HCT116 (cell line): Measurements from ENCODE around the gene MEGF6. TPM values are rescaled to one million over a fixed set of nuclear protein-coding genes. Genes with fewer than 3 reads are reported as not detected.

ENCODE experiments used
- ATAC-seq: fragments of 200-7000 bp; cut with Tn5 transposase; 2 replicates; pipeline ENCODE4 v1.9.1; 2020; ENCODE audit warnings: mild to moderate bottlenecking, moderate library complexity
- BruUV-seq: library from RNA; stranded (reverse); fragments of 400-500 nt; replicated peaks from 2 replicates; lab custom pipeline; 2021; lab: Mats Ljungman, UMichigan
- CTCF ChIA-PET: fragments of 300-600 bp; sonication (Branson Sonifier 250); formaldehyde crosslinking; loops from one replicate; lab custom pipeline; 2021; ENCODE audit warnings: antibody characterized with exemption; lab: Charles Lee
- POLR2A ChIA-PET: fragments of 300-600, 350-600 bp; sonication (Branson Sonifier 250); formaldehyde crosslinking; loops from one replicate; lab custom pipeline; 2021; ENCODE audit warnings: antibody characterized with exemption; lab: Charles Lee
- RAD21 ChIA-PET, 2 experiments: fragments of 300-600 bp; sonication (Branson Sonifier 250); formaldehyde crosslinking; loops; one replicate each; lab custom pipeline; 2023; ENCODE audit warnings: low total read pairs in 2 of 2; ENCODE audit not compliant: uncharacterized antibody in 2 of 2, unreplicated experiment in 2 of 2, low non-redundant PET in 1 of 2; lab: Charles Lee
- DNase-seq: peaks from one replicate; pipeline ENCODE4 v3.0.0-alpha.2; 2010; ENCODE audit warnings: low read depth, low spot score
- H2AFZ ChIP-seq: fragments of 200-600 bp; shearing (Covaris generic), sonication (generic); 2 replicates; pipeline ENCODE4 v1.6.1; 2017; ENCODE audit warnings: low read depth, mixed run types, mixed read lengths, antibody characterized with exemption, low read length; ENCODE audit not compliant: poor library complexity, severe bottlenecking
- H3K27ac ChIP-seq: 2 replicates; pipeline ENCODE4 v1.5.1; 2012; ENCODE audit warnings: low read depth, low read length
- H3K27me3 ChIP-seq: fragments of 200-600 bp; sonication (generic); 2 replicates; pipeline ENCODE4 v1.6.1; 2016; ENCODE audit warnings: mixed run types, low read length, mixed read lengths; ENCODE audit not compliant: insufficient read depth
- H3K36me3 ChIP-seq, 2 experiments: fragments of 200-500 bp in 1 of 2; fragments of 200-600 bp in 1 of 2; sonication (Bioruptor generic) in 1 of 2; sonication (generic) in 1 of 2; 2 replicates each; pipeline versions ENCODE4 v1.5.1 to v1.6.1; 2014 to 2016; ENCODE audit warnings: low read length in 2 of 2, inconsistent platforms in 1 of 2, mixed read lengths in 1 of 2, mixed run types in 1 of 2; ENCODE audit not compliant: insufficient read depth in 2 of 2, control insufficient read depth in 1 of 2
- H3K4me1 ChIP-seq, 2 experiments: fragments of 200-600 bp in 1 of 2; sonication (generic) in 1 of 2; 2 replicates each; pipeline versions ENCODE4 v1.5.1 to v1.6.1; 2012 to 2017; ENCODE audit warnings: low read length in 2 of 2, inconsistent platforms in 1 of 2, mild to moderate bottlenecking in 1 of 2, mixed read lengths in 1 of 2, mixed run types in 1 of 2, moderate library complexity in 1 of 2; ENCODE audit not compliant: insufficient read depth in 2 of 2, control insufficient read depth in 1 of 2
- H3K4me2 ChIP-seq: fragments of 200-600 bp; sonication (generic); 2 replicates; pipeline ENCODE4 v1.6.1; 2017; ENCODE audit warnings: mixed run types, low read length, mixed read lengths
- H3K4me3 ChIP-seq, 2 experiments: fragments of 200-600 bp in 1 of 2; sonication (generic) in 1 of 2; replicated peaks in 1 of 2; 2 replicates each; pipeline ENCODE4 v1.5.1; 2011 to 2016; ENCODE audit warnings: low read length in 2 of 2, control low read depth in 1 of 2, low read depth in 1 of 2, mild to moderate bottlenecking in 1 of 2, mixed read lengths in 1 of 2, mixed run types in 1 of 2
- H3K79me2 ChIP-seq: fragments of 200-600 bp; sonication (generic); 2 replicates; pipeline ENCODE4 v1.6.1; 2017; ENCODE audit warnings: mild to moderate bottlenecking, mixed run types, low read length, moderate library complexity, mixed read lengths; ENCODE audit not compliant: insufficient read depth
- H3K9ac ChIP-seq: fragments of 200-600 bp; sonication (generic); 2 replicates; pipeline ENCODE4 v1.6.1; 2016; ENCODE audit warnings: low read length, mixed read lengths
- H3K9me2 ChIP-seq: fragments of 200-600 bp; sonication (generic), shearing (Covaris generic); 2 replicates; pipeline ENCODE4 v1.6.1; 2017; ENCODE audit warnings: mixed run types, mild to moderate bottlenecking, moderate library complexity; ENCODE audit not compliant: insufficient read depth
- H3K9me3 ChIP-seq, 2 experiments: fragments of 200-500 bp in 1 of 2; fragments of 200-600 bp in 1 of 2; sonication (Bioruptor generic) in 1 of 2; sonication (generic) in 1 of 2; 2 replicates each; pipeline ENCODE4 v1.6.1; 2014 to 2017; ENCODE audit warnings: low read length in 2 of 2, mixed read lengths in 2 of 2, inconsistent platforms in 1 of 2, low read depth in 1 of 2, mild to moderate bottlenecking in 1 of 2, mixed run types in 1 of 2, moderate library complexity in 1 of 2; ENCODE audit not compliant: control insufficient read depth in 1 of 2, insufficient read depth in 1 of 2
- H4K20me1 ChIP-seq: fragments of 200-600 bp; sonication (generic), shearing (Covaris generic); 2 replicates; pipeline ENCODE4 v1.6.1; 2017; ENCODE audit warnings: mixed run types, mild to moderate bottlenecking, moderate library complexity; ENCODE audit not compliant: insufficient read depth
- CBX3 ChIP-seq: IDR thresholded peaks from 2 replicates; pipeline ENCODE4 v1.6.1; 2012; ENCODE audit warnings: low read depth
- CEBPB ChIP-seq: IDR thresholded peaks from 2 replicates; pipeline ENCODE4 v1.6.1; 2012; ENCODE audit warnings: low read depth
- EGR1 ChIP-seq: IDR thresholded peaks from 2 replicates; pipeline ENCODE4 v1.6.1; 2012; ENCODE audit warnings: low read depth
- ELF1 ChIP-seq: IDR thresholded peaks from 2 replicates; pipeline ENCODE4 v1.6.1; 2012; ENCODE audit warnings: low read depth, borderline replicate concordance
- EZH2 ChIP-seq: fragments of 200-600 bp; sonication (generic); IDR thresholded peaks from 2 replicates; pipeline ENCODE4 v1.6.1; 2017; ENCODE audit warnings: antibody characterized with exemption, mixed run types
- EZH2phosphoT487 ChIP-seq: fragments of 200-600 bp; IDR thresholded peaks from 2 replicates; pipeline ENCODE4 v1.6.1; 2018; ENCODE audit warnings: antibody characterized with exemption, borderline replicate concordance
- FOSL1 ChIP-seq: IDR thresholded peaks from 2 replicates; pipeline ENCODE4 v1.6.1; 2012; ENCODE audit warnings: low read depth
- JUND ChIP-seq: IDR thresholded peaks from 2 replicates; pipeline ENCODE4 v1.6.1; 2012
- POLR2AphosphoS5 ChIP-seq: IDR thresholded peaks from 2 replicates; pipeline ENCODE4 v1.6.1; 2011; ENCODE audit warnings: mild to moderate bottlenecking, low read depth, low read length, moderate library complexity
- RAD21 ChIP-seq: IDR thresholded peaks from 2 replicates; pipeline ENCODE4 v1.6.1; 2012; ENCODE audit warnings: low read depth, mild to moderate bottlenecking
- SIN3A ChIP-seq: IDR thresholded peaks from 2 replicates; pipeline ENCODE4 v1.6.1; 2012; ENCODE audit warnings: low read depth
- SP1 ChIP-seq: IDR thresholded peaks from 2 replicates; pipeline ENCODE4 v1.6.1; 2012; ENCODE audit warnings: low read depth
- SRF ChIP-seq: IDR thresholded peaks from 2 replicates; pipeline ENCODE4 v1.6.1; 2012; ENCODE audit warnings: low read depth
- TCF7L2 ChIP-seq: IDR thresholded peaks from 2 replicates; pipeline ENCODE4 v1.7.0; 2011; ENCODE audit warnings: borderline replicate concordance, inconsistent platforms; ENCODE audit not compliant: insufficient read depth, insufficient read length; ENCODE audit errors: extremely low read depth
- YY1 ChIP-seq: IDR thresholded peaks from 2 replicates; pipeline ENCODE4 v1.6.1; 2011; ENCODE audit warnings: low read length, low read depth, moderate library complexity, mild to moderate bottlenecking; ENCODE audit not compliant: insufficient replicate concordance; ENCODE audit errors: extremely low read depth
- ZFX ChIP-seq: fragments of 450-650 bp; IDR thresholded peaks from 2 replicates; pipeline ENCODE4 v1.6.1; 2017
- intact Hi-C: fragments of 100-400 bp; cut with micrococcal nuclease; formaldehyde crosslinking; loops from 2 replicates; pipeline ENCODE4 v1.10.0; 2022
- total RNA-seq: library from RNA; stranded (reverse); gene quantifications from one replicate; pipeline ENCODE4 v1.2.1, GENCODE V29; 2021; ENCODE audit not compliant: unreplicated experiment
- TF ChIP-seq, protein P1 (sequence below): IDR thresholded peaks from 2 replicates; pipeline ENCODE4 v1.6.1; 2012
- TF ChIP-seq, protein P2 (sequence below): IDR thresholded peaks from 2 replicates; pipeline ENCODE4 v1.6.1; 2012
- TF ChIP-seq, protein P3 (sequence below), 3 experiments: fragments of 200-600 bp in 1 of 3; sonication (generic) in 1 of 3; IDR thresholded peaks in 2 of 3; conservative IDR thresholded peaks in 1 of 3; 2 replicates each; pipeline ENCODE4 v1.5.1; 2012 to 2017; ENCODE audit warnings: low read depth in 2 of 3, low read length in 2 of 3, antibody characterized with exemption in 1 of 3, borderline replicate concordance in 1 of 3, control low read depth in 1 of 3, mild to moderate bottlenecking in 1 of 3, mixed read lengths in 1 of 3, mixed run types in 1 of 3, moderate library complexity in 1 of 3; ENCODE audit not compliant: insufficient read depth in 1 of 3

The MEGF6 gene
- total RNA-seq, 1 experiment from 2014 or later, result 47.6 TPM

DNA sequence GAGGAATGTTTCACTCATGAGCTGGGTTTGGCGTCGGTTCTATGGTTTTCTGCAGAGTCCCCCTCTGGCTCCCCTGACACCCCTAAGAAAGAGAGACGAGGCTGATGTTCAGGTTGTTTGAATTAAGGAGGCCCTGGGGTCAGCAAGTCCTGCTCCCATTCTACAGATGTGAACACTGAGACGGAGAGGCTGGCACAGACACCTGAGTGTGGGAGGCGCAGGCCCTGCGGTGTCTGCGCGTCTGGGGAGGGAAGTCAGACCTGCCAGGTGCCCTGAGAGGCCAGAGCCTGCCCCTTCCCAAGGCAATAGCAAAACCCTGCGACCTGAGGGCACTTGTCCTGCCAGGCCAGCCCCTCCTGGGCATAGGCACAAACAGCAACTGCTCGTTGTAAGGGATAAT is 47.7 kb downstream of the MEGF6 start:
- Histone ChIP-seq H3K27ac (no peak overlapping the region), H3K9me2 (no peaks in the 10 kb centered on the region), H3K79me2 (no peaks in the 10 kb centered on the region), H3K4me2 (no peak overlapping the region), H3K36me3 (no peaks in the 10 kb centered on the region), H3K4me1 (peaks cover 0 to 9% of the 10 kb centered on the region in 2 experiments; a peak in 1 of 4 replicates), H4K20me1 (no peaks in the 10 kb centered on the region), H2AFZ (no peak overlapping the region), H3K9ac (no peak overlapping the region), H3K27me3 (no peaks in the 10 kb centered on the region), H3K9me3 (no peaks in the 10 kb centered on the region), H3K4me3 (no peak overlapping the region)
- ChIA-PET RAD21 (interaction anchor here (1.3 to 1.8 kb wide), 3 partner anchors 52 to 111 kb away, joined by 3 to 6 read pairs (median 3); no protein-coding TSS in a partner anchor), POLR2A (no interaction called here), CTCF (no interaction called here)
- intact Hi-C loops, result no loop called here
- no peak for TF ChIP-seq SRF
- TF ChIP-seq SP1, result no peak
- TF ChIP-seq SIN3A, result no peak
- no peak for TF ChIP-seq CEBPB
- no peak for TF ChIP-seq CBX3
- TF ChIP-seq, protein P1, sequence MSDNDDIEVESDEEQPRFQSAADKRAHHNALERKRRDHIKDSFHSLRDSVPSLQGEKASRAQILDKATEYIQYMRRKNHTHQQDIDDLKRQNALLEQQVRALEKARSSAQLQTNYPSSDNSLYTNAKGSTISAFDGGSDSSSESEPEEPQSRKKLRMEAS, result no peak
- no peak for TF ChIP-seq FOSL1
- TF ChIP-seq YY1, result no peak
- no peak for TF ChIP-seq ELF1
- no peak for TF ChIP-seq POLR2AphosphoS5
- no peak for TF ChIP-seq EGR1
- TF ChIP-seq JUND, result no peak
- TF ChIP-seq, protein P2, sequence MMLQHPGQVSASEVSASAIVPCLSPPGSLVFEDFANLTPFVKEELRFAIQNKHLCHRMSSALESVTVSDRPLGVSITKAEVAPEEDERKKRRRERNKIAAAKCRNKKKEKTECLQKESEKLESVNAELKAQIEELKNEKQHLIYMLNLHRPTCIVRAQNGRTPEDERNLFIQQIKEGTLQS, result no peak
- TF ChIP-seq, protein P3, sequence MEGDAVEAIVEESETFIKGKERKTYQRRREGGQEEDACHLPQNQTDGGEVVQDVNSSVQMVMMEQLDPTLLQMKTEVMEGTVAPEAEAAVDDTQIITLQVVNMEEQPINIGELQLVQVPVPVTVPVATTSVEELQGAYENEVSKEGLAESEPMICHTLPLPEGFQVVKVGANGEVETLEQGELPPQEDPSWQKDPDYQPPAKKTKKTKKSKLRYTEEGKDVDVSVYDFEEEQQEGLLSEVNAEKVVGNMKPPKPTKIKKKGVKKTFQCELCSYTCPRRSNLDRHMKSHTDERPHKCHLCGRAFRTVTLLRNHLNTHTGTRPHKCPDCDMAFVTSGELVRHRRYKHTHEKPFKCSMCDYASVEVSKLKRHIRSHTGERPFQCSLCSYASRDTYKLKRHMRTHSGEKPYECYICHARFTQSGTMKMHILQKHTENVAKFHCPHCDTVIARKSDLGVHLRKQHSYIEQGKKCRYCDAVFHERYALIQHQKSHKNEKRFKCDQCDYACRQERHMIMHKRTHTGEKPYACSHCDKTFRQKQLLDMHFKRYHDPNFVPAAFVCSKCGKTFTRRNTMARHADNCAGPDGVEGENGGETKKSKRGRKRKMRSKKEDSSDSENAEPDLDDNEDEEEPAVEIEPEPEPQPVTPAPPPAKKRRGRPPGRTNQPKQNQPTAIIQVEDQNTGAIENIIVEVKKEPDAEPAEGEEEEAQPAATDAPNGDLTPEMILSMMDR (IDR thresholded peaks at IDR 0.05 in 2 of 3, conservative IDR thresholded peaks at IDR 0.05 in 1 of 3; ENCODE audit: borderline replicate concordance in 1 of 3, insufficient read depth in 1 of 3, low read depth in 2 of 3, low read length in 2 of 3), result no peak
- TF ChIP-seq EZH2, result no peak
- TF ChIP-seq RAD21, result no peak
- TF ChIP-seq EZH2phosphoT487, result no peak
- TF ChIP-seq ZFX, result no peak
- no peak for TF ChIP-seq TCF7L2
- BruUV-seq, result no TSS peak
- DNase-seq (no peak), ATAC-seq (no peak)
